GM19468 (cell line): ENCODE results near the gene TFEB.

ENCODE experiments used
- ATAC-seq: cut with Tn5 transposase; IDR thresholded peaks from one replicate; pipeline ENCODE4 v1.9.1; 2021; ENCODE audit warnings: mild to moderate bottlenecking, moderate library complexity, moderate number of reproducible peaks; ENCODE audit not compliant: unreplicated experiment; ENCODE audit errors: extremely low read depth

The TFEB gene

DNA sequence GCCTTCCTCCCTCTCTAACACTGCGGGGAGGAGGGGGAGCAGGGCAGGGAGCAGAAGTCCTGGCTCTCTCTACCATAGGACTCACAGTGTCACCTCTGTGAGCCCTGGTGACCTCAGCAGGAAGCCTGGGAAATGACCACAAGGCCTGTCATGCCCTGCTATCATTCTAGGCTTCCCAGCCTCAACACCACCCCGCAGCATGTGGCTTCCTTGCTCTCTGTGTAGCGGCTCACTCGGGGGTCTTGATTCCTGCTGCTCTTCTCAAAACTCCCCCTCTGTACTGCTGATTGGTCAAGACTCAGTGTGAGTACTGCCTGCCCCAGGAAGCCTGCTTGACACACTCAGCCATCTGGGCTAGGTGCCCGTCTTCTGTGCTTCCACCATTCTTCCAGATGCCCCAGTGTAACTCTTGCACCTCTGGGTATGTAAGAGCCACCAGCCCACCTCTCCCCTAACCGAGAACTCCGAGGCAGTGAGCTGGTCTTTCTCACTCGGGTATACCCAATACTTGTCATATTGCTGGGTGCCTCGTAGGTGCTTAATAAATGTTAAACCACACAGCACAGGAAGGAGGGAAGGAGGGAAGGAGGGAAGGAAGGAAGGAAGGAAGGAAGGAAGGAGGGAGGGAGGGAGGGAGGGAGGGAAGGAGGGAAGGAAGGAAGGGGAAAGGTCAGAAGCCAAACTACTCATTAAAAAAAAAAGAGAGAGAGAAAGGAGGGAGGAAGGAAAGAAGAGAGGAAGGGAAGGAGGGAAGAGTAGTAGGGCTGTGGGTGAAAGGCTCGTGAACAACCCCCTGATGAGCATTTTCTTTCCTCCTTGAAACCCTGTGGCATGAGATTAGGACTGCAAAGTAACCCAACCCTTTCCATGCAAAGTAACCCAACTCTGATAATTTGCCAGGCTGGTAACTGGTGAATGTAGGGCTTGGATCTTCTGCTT lies 92.2 kb downstream of the TFEB start:
- no peak for ATAC-seq

GRCh38 chr6:41642090-41642959 lies 93.1 kb downstream of the TFEB start:
- no peak for ATAC-seq

DNA sequence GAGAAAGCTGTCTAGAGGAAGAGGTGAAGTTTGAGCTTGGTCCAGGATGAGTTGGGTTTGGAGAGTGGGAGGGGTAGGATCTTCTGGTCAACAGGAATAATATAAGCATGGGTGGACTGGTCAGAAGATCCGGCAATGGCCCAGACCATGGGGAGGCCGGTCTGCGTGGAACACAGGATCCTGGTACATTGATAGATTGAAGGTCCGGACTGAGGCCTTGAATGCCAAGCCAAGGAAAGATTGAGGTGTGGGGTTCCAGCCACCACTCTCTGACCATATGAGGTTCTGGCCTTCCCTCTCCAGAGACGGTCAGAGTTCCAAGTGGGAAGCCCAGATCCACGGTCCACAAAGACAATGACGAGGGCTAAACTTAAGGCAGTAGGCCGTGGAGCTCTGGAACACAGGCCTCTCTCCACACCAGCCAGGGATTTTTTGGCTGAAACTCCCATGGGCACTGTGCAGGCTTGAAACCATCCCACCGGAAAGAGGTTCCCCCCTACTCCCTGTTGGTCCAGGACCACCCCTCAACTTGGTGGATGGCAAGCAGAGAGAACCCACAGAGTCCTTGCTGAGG lies 94.0 kb downstream of the TFEB start:
- ATAC-seq: no peak

DNA sequence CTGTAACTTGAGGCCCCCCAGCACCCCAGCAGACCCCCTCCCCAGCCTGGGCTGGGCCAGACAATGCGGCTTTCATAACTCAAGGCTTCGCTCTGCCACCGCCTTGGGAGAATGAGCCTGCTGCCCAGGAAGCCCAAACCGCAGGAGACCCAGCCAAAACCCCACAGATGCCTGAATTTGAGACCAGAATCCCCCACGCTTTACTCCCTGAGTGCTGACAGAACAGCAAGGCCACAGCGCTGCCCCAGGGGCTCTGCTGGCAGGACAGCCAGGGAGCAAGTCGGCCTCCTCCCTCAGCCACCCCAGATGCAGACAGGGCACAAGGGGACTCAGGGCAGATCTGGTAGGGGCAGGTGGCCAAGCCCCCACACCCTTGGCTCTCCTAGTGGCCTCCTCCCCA lies 95.0 kb downstream of the TFEB start:
- no peak for ATAC-seq

- no peak for ATAC-seq
These were observed 95.5 kb downstream of the TFEB start for GRCh38 chr6:41639809-41640371.

- no peak for ATAC-seq
These were observed 96.2 kb downstream of the TFEB start for GRCh38 chr6:41638935-41639808.

DNA sequence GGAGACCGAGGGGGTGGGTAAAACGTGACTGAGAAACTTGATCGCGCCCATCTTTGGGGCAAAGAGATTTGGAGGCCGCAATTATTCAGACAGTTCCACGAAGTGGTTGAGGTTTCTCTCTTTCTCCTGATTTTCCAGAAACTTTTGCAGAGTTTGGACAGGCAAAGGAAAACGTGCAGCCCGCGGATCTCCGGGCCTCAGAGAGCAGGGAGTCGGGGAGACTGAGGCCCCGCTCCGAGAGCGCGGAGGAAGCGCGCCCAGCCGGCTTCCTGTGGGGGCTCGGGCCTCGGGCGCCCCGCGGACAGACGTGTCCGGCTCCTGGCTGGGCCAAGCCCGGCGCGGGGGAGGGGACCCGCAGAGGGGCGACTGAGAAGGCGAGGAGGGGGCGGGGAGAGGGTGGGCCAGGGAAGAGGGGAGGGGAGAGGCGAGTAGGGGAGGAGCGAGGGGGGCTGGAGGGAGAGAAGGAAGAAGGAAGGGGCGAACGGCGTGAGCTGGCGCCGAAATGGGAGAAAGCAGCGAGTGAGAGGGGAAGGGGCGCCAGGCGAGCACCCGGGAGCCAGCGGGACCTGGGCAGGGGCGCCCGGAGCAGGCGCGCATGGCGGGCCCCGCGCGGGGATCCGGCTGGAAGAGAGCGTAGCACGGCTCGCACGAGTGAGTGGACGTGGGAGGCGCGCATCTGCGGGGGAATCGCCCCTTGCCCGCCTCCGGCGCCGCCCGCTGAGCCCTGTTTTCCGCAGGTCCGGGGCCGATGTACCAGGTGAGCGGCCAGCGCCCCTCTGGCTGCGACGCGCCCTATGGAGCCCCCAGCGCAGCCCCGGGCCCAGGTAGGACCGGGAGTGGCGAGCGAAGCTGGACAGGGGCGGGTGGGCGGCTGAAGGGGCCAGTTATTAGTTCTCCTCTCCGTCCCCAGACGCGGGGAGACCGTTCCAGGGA lies 97.1 kb downstream of the TFEB start, which contains the start of gene MDFI:
TSS of gene MDFI (plus strand) at position 467 of the 933 bp plus-strand sequence. CDS start at position 749, 282 bp downstream.
- ATAC-seq: no peak

- ATAC-seq: no peak
These were observed 98.0 kb downstream of the TFEB start for GRCh38 chr6:41637194-41638001.

DNA sequence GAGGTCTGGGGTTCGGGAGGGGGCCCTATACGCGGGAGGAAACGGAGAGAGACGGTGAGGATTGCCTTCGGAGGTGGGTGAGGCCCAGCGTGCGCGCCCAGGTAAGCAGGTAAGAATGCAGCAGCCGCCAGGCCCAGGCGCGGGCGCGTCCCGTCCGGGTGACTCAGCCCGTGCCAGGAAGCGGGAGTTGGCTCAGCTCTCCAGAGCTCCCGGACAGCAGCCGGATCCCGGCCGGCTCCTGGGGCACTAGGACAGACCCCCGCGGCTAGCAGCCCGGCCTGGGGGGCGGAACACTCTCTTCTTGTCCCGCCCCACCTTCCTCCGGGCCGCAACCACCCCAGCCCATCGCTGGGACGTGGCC lies 98.6 kb downstream of the TFEB start:
- ATAC-seq: no peak

- no peak for ATAC-seq
These were observed 100.0 kb downstream of the TFEB start for GRCh38 chr6:41635365-41635764.

- no peak for ATAC-seq
These were observed 100.8 kb downstream of the TFEB start for GRCh38 chr6:41634657-41635056.
